ENCODE data around the gene LCP1.

The LCP1 gene

GRCh38 chr13:46106839-46107371 is 75.1 kb downstream of the LCP1 start:
- no peak for TF ChIP-seq CTCF (IDR thresholded peaks at IDR 0.05; ENCODE audit: poor library complexity, severe bottlenecking)
- Histone ChIP-seq H3K27ac (ENCODE audit: poor library complexity, severe bottlenecking) (no peak overlapping the region), H3K27me3 (ENCODE audit: insufficient read depth, poor library complexity, severe bottlenecking) (no peaks in the 10 kb centered on the region), H3K4me3 (ENCODE audit: severe bottlenecking) (no peak overlapping the region), H3K36me3 (ENCODE audit: low read depth) (no peaks in the 10 kb centered on the region), H3K4me1 (ENCODE audit: insufficient read depth, poor library complexity, severe bottlenecking) (peaks cover 8% of the 10 kb centered on the region), H3K9me3 (ENCODE audit: severe bottlenecking) (no peaks in the 10 kb centered on the region)
- DNase-seq (ENCODE audit: low spot score): no peak
- peak; percentile 61; the same call in 2 of the 3 replicates for ATAC-seq (ENCODE audit: low read depth)

GRCh38 chr13:46104868-46105267 is 77.1 kb downstream of the LCP1 start, which contains the start of gene CPB2:
Gene CPB2 (minus strand): TSS chr13:46105033. CDS start chr13:46105009, 24 bp downstream.
- no peak for DNase-seq (ENCODE audit: low spot score)
- peaks cover 8% of the 10 kb centered on the region for H3K4me1 ChIP-seq (ENCODE audit: insufficient read depth, poor library complexity, severe bottlenecking)
- H3K27me3 ChIP-seq (ENCODE audit: insufficient read depth, poor library complexity, severe bottlenecking): no peaks in the 10 kb centered on the region
- H3K36me3 ChIP-seq (ENCODE audit: low read depth): no peaks in the 10 kb centered on the region
- H3K4me3 ChIP-seq (ENCODE audit: severe bottlenecking): no peak within 1 kb of the TSS
- H3K9me3 ChIP-seq (ENCODE audit: severe bottlenecking): no peaks in the 10 kb centered on the region
- no peak for ATAC-seq (ENCODE audit: low read depth)
- TF ChIP-seq CTCF (IDR thresholded peaks at IDR 0.05; ENCODE audit: poor library complexity, severe bottlenecking): no peak
- H3K27ac ChIP-seq (ENCODE audit: poor library complexity, severe bottlenecking): no peak within 1 kb of the TSS

GRCh38 chr13:46103037-46103436 is 78.9 kb downstream of the LCP1 start:
- H3K36me3 ChIP-seq (ENCODE audit: low read depth): no peaks in the 10 kb centered on the region
- peaks cover 8% of the 10 kb centered on the region for H3K4me1 ChIP-seq (ENCODE audit: insufficient read depth, poor library complexity, severe bottlenecking)
- no peak for ATAC-seq (ENCODE audit: low read depth)
- DNase-seq (ENCODE audit: low spot score): no peak
- H3K9me3 ChIP-seq (ENCODE audit: severe bottlenecking): no peaks in the 10 kb centered on the region
- H3K27me3 ChIP-seq (ENCODE audit: insufficient read depth, poor library complexity, severe bottlenecking): no peaks in the 10 kb centered on the region
- no peak overlapping the region for H3K4me3 ChIP-seq (ENCODE audit: severe bottlenecking)
- H3K27ac ChIP-seq (ENCODE audit: poor library complexity, severe bottlenecking): no peak overlapping the region
- no peak for TF ChIP-seq CTCF (IDR thresholded peaks at IDR 0.05; ENCODE audit: poor library complexity, severe bottlenecking)

GRCh38 chr13:46102255-46102605 is 79.7 kb downstream of the LCP1 start:
- TF ChIP-seq CTCF (IDR thresholded peaks at IDR 0.05; ENCODE audit: poor library complexity, severe bottlenecking): no peak
- no peaks in the 10 kb centered on the region for H3K9me3 ChIP-seq (ENCODE audit: severe bottlenecking)
- ATAC-seq (ENCODE audit: low read depth): no peak
- H3K27ac ChIP-seq (ENCODE audit: poor library complexity, severe bottlenecking): no peak overlapping the region
- H3K27me3 ChIP-seq (ENCODE audit: insufficient read depth, poor library complexity, severe bottlenecking): no peaks in the 10 kb centered on the region
- no peak for DNase-seq (ENCODE audit: low spot score)
- no peaks in the 10 kb centered on the region for H3K36me3 ChIP-seq (ENCODE audit: low read depth)
- no peak overlapping the region for H3K4me3 ChIP-seq (ENCODE audit: severe bottlenecking)
- peaks cover 7% of the 10 kb centered on the region for H3K4me1 ChIP-seq (ENCODE audit: insufficient read depth, poor library complexity, severe bottlenecking)

GRCh38 chr13:46101484-46102254 is 80.3 kb downstream of the LCP1 start:
- H3K4me3 ChIP-seq (ENCODE audit: severe bottlenecking): no peak overlapping the region
- H3K36me3 ChIP-seq (ENCODE audit: low read depth): no peaks in the 10 kb centered on the region
- ATAC-seq (ENCODE audit: low read depth) (no peak), DNase-seq (ENCODE audit: low spot score) (no peak)
- H3K4me1 ChIP-seq (ENCODE audit: insufficient read depth, poor library complexity, severe bottlenecking): peaks cover 1% of the 10 kb centered on the region
- no peaks in the 10 kb centered on the region for H3K9me3 ChIP-seq (ENCODE audit: severe bottlenecking)
- H3K27ac ChIP-seq (ENCODE audit: poor library complexity, severe bottlenecking): no peak overlapping the region
- no peak for TF ChIP-seq CTCF (IDR thresholded peaks at IDR 0.05; ENCODE audit: poor library complexity, severe bottlenecking)
- H3K27me3 ChIP-seq (ENCODE audit: insufficient read depth, poor library complexity, severe bottlenecking): no peaks in the 10 kb centered on the region
